ENCODE measurements around the gene C3.

- TF ChIP-seq, protein P1, sequence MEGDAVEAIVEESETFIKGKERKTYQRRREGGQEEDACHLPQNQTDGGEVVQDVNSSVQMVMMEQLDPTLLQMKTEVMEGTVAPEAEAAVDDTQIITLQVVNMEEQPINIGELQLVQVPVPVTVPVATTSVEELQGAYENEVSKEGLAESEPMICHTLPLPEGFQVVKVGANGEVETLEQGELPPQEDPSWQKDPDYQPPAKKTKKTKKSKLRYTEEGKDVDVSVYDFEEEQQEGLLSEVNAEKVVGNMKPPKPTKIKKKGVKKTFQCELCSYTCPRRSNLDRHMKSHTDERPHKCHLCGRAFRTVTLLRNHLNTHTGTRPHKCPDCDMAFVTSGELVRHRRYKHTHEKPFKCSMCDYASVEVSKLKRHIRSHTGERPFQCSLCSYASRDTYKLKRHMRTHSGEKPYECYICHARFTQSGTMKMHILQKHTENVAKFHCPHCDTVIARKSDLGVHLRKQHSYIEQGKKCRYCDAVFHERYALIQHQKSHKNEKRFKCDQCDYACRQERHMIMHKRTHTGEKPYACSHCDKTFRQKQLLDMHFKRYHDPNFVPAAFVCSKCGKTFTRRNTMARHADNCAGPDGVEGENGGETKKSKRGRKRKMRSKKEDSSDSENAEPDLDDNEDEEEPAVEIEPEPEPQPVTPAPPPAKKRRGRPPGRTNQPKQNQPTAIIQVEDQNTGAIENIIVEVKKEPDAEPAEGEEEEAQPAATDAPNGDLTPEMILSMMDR (IDR thresholded peaks at IDR 0.05), result no peak
- TF ChIP-seq POLR2AphosphoS5 (IDR thresholded peaks at IDR 0.05) (no peak), EP300 (IDR thresholded peaks at IDR 0.05) (no peak)
These were observed 56.9 kb downstream of the C3 start for GRCh38 chr19:6663236-6664201.

All from upper lobe of left lung (tissue), 4 donors.